ENCODE results near the gene C17orf67. TPM values are rescaled to one million over a fixed set of nuclear protein-coding genes. Genes with fewer than 3 reads are reported as not detected.

Gene C17orf67
- polyA plus RNA-seq, 4 donors = 1.4 to 2.0 (median 1.9) TPM

GRCh38 chr17:56810343-56810742, 23.4 kb downstream of the C17orf67 start:
- no peak for DNase-seq (ENCODE audit: low read depth in 4 of 4, low spot score in 3 of 4)

GRCh38 chr17:56809820-56810179, 23.9 kb downstream of the C17orf67 start:
- no peak for DNase-seq (ENCODE audit: low read depth in 4 of 4, low spot score in 3 of 4)

- DNase-seq (ENCODE audit: low read depth in 4 of 4, low spot score in 3 of 4) = no peak
These were observed 24.5 kb downstream of the C17orf67 start for GRCh38 chr17:56809106-56809819.

GRCh38 chr17:56808503-56808902, 25.2 kb downstream of the C17orf67 start:
- DNase-seq (ENCODE audit: low read depth in 4 of 4, low spot score in 3 of 4) = no peak

GRCh38 chr17:56807723-56808122, 26.0 kb downstream of the C17orf67 start:
- DNase-seq (ENCODE audit: low read depth in 4 of 4, low spot score in 3 of 4) = no peak

- DNase-seq (ENCODE audit: low read depth in 4 of 4, low spot score in 3 of 4) = no peak
These were observed 26.8 kb downstream of the C17orf67 start for GRCh38 chr17:56806949-56807348.

- DNase-seq (ENCODE audit: low read depth in 4 of 4, low spot score in 3 of 4) = no peak
These were observed 29.3 kb downstream of the C17orf67 start for GRCh38 chr17:56804454-56804853.

GRCh38 chr17:56803071-56803470, 30.6 kb downstream of the C17orf67 start:
- DNase-seq (ENCODE audit: low read depth in 4 of 4, low spot score in 3 of 4) = no peak

- DNase-seq (ENCODE audit: low read depth in 4 of 4, low spot score in 3 of 4) = no peak
These were observed 32.1 kb downstream of the C17orf67 start for GRCh38 chr17:56801459-56802178.

GRCh38 chr17:56798916-56799315, 34.8 kb downstream of the C17orf67 start:
- DNase-seq (ENCODE audit: low read depth in 4 of 4, low spot score in 3 of 4) = peak in 1 of 4 donors; percentile 39

- DNase-seq (ENCODE audit: low read depth in 4 of 4, low spot score in 3 of 4) = no peak
These were observed 37.2 kb downstream of the C17orf67 start for GRCh38 chr17:56796536-56796935.

GRCh38 chr17:56795221-56795865, 38.4 kb downstream of the C17orf67 start:
- no peak for DNase-seq (ENCODE audit: low read depth in 4 of 4, low spot score in 3 of 4)

- DNase-seq (ENCODE audit: low read depth in 4 of 4, low spot score in 3 of 4) = no peak
These were observed 39.8 kb downstream of the C17orf67 start for GRCh38 chr17:56793957-56794356.

- no peak for DNase-seq (ENCODE audit: low read depth in 4 of 4, low spot score in 3 of 4)
These were observed 40.2 kb downstream of the C17orf67 start for GRCh38 chr17:56793531-56793930.

GRCh38 chr17:56792267-56792666, 41.5 kb downstream of the C17orf67 start:
- no peak for DNase-seq (ENCODE audit: low read depth in 4 of 4, low spot score in 3 of 4)

GRCh38 chr17:56786989-56787482, 46.7 kb downstream of the C17orf67 start:
- DNase-seq (ENCODE audit: low read depth in 4 of 4, low spot score in 3 of 4) = no peak

GRCh38 chr17:56785997-56786680, 47.6 kb downstream of the C17orf67 start:
- DNase-seq (ENCODE audit: low read depth in 4 of 4, low spot score in 3 of 4) = no peak

- DNase-seq (ENCODE audit: low read depth in 4 of 4, low spot score in 3 of 4) = no peak
These were observed 48.3 kb downstream of the C17orf67 start for GRCh38 chr17:56785405-56785804.

GRCh38 chr17:56782338-56782737, 51.4 kb downstream of the C17orf67 start:
- no peak for DNase-seq (ENCODE audit: low read depth in 4 of 4, low spot score in 3 of 4)

- DNase-seq (ENCODE audit: low read depth in 4 of 4, low spot score in 3 of 4) = no peak
These were observed 51.8 kb downstream of the C17orf67 start for GRCh38 chr17:56781906-56782305.
